Right forelimb (tissue), 1 donor: ENCODE measurements around the gene TCF12.
"Not testable (repeated sequence)": the region's sequence is repeated elsewhere in the genome, so short reads cannot be mapped to it uniquely, and the experiment has no call there.

Experiments
- DNase-seq: peaks from one replicate; pipeline ENCODE4 v3.0.0-alpha.2; 2018

Gene TCF12

DNA sequence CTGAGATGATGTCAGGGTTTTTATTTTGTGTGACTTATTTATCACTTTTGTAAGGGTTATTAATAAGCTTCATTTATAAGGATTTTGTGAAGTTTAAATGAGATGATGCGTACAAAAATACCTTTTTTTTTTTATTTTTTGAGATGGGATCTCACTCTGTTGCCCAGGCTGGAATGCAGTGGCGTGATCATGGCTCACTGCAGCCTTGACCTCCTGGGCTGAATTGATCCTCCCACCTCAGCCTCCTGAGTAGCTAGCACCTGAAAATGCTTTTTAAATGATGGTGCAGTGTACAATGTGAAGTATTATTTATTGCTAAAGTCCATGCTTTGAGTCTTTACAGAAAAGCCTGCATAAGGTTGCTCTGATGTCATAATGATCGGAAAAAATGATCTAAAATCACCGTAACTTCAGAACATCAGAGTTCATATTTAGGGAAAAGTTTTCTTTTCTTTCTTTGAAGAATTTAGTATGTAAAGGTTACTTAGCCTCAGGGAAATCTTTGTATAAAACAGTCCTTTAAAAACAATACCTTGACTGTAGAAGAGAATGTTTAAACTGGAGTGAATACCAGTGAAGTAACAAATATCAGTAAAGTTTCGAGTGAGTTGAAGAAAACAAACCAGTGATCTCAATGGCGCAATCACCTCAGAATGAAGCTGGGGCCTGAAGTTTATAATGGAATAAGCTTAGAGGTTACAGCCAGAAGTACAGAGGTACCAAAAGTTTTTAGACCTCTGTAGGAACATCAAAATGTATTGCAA lies 29.7 kb downstream of the TCF12 start:
- DNase-seq, result no peak

DNA sequence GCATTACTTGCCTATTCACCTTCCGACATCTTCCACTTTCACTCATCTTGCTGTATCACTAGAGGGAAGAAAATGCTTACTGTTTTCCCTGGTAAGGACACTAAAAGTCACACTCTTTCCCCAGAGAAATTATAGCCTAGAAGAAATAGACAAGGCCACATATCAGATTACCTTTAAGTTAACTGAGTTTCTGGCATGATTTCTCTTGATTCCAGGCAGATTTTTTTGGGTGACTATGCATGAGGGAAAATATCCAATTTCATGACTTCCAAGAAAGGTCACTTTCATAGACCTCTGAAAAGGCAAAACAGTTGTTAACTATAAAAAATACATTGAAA lies 30.3 kb downstream of the TCF12 start:
- no peak for DNase-seq

DNA sequence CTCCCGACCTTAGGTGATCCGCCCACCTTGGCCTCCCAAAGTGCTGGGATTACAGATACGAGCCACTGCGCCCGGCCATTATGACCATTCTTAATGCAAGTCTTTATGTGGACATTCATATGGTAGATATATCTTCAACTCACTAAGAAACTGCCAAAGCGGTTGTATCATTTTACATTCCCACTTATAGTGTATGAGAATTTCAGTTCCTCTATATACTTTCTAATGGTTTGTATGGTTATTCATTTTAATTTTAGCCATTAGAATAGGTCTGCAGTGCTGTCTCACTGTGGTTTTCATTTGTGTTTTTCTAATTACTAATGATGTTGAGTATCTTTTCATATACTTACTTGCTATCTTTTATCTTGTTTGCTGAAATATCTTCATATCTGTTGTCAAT lies 32.5 kb downstream of the TCF12 start:
- no peak for DNase-seq

DNA sequence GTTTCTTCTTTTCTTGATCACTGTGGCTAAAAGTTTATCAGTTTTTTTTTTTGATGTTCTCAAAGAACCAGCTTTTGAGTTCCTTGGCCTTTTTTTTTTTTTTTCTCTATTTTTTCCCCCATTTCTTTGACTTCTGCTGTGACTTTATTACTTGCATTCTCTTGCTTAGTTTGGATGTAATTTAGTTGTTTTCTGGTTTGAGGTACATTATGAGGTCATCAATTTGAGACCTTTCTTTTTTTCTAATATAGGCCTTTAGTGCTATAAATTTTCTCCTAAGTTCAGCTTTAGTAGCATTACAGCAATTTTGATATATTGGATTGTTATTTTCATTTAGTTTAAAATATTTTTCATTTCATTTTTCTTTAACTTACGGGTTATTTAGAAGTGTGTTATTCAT lies 35.3 kb downstream of the TCF12 start:
- DNase-seq, result no peak

DNA sequence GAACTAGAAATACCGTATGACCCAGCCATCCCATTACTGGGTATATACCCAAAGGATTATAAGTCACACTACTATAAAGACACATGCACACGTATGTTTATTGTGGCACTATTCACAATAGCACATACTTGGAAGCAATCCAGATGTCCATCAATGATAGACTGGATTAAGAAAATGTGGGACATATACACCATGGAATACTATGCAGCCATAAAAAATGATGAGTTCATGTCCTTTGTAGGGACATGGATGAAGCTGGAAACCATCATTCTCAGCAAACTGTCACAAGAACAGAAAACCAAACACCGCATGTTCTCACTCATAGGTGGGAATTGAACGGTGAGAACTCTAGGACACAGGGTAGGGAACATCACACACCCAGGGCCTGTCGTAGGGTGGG lies 36.6 kb downstream of the TCF12 start:
- not testable (repeated sequence) for DNase-seq

DNA sequence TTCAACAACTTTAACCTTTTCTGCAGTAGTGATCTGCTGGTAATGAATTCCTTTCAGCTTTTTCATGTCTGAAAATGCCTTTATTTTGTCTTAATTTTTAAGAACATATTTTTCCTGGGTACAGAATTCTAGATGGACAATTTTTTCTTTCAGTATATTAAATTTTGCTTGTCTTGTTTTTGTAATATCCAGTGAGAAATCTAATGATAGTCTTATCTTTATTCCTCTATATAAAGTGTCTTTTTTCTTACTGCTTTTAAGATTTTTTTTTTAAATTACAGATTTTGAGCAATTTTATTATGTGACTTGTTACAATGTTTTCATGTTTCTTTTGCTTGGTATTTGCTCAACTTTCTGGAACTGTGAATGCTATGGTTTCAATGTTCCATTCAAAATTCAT lies 38.1 kb downstream of the TCF12 start:
- no peak for DNase-seq

DNA sequence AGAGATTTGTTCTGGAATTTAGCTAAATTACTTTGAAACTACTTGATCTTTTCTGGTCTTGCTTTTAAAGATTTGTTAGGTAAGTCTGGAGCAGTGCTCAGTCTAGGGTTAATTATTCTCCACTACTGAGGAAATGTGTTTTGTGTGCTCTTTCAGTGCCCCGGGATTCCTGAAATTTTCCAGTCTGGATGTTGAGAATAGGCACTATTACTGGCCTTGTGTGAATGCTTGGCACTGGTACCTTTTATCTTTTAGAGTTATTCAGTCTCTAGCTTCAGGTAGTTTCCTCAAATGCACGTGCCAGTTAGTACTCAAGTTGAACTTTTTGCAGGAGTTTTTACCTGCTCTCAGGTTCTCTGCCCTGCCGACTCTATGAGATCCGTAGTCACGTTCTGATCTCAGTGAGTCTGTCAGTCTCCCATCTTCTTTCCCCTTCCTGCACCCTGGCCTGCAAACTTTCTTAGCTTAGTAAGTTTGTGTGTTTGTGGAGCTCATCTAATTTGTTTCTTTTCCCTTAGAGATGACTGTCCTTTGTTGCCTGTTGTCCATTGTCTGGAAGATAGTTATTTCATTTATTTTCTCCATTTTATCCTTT lies 39.5 kb downstream of the TCF12 start:
- DNase-seq, result no peak

DNA sequence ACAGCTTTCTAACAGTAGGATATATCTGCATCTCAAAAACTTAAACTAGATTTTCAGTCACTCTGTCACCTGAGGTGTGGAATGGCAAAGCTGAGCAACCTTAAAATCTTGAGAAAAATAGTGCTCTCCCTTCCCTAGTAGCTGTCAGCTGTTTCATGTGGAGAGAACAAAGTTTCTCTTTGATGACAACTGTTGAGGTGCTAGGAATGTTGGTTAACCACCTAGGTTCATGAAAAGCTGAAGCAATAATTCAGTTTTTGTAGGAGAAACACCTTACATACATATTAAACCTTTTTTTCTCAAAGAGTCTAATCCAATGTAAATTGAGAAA lies 40.8 kb downstream of the TCF12 start:
- no peak for DNase-seq

DNA sequence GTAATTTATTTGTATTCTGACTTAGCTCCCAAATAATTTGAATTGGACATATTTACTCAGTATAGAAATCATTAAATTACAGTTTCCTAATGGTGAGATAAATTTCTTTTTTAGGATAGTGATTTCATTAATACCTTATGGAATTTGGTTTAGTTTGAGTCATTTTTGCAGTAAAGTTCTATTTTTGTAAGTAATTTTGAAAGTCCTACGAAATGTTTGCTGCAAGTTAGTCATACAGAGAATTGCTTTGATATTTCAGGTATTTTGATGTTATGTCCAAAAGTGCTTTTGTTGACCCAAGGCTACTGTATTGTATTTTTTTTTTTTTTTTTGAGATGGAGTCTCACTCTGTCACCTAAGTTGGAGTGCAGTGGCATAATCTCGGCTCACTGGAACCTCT lies 41.7 kb downstream of the TCF12 start:
- DNase-seq, result no peak

DNA sequence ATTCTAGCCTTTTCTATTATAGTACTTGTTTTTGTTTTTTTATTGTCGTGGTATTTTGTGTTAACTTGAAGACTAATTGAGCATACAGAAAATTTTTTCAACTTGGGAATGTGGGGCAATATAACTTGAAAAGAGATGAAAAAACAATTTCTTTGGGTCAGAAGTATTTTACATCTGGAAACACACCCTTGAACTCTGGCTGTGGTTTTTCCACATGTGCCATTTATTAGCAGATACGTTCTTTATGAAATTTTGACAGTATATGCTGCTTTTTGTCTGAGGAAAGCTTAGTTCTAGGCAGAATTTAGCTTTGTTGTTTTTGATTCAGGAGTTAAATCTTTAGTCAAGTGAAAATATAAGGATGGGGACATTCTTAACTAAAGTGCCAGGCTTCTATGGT lies 44.7 kb downstream of the TCF12 start:
- DNase-seq, result no peak

DNA sequence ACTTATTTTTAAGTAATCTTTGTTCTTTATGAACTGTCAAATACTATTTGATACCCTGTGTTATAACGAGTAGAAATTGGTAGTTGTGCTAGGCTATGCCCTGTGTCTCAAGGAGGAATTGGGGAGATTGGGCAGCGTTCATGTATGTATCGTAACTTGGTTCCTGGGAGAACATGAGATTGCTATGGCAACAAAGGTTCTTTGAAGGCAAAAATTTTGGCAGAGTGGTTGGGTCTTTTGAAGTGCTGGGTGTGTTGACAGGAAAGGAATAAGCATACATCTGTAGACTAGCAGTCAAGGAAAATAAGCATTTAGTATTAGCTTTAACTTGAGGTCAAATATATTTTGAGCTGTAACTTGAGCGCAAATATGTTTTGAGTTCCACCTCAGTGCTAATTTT lies 45.3 kb downstream of the TCF12 start:
- no peak for DNase-seq

DNA sequence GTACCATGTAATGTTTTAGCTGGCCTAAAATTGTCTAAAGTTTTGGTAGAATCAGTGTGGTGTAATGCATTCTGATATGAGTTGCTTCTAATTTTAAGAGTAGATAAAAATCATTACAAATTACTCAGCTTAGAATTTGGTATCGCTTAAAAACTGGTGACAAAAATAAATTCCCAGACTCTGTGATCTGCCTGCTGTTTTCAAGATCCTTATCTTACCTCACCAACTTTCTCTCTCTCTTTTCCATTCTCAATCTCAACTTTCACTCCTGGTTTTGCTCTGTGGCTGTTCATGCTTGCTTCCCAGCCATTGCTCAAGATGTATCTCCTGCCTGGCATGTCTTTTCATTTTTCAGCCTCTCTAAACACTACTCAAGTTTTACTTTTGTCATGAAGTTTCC lies 45.7 kb downstream of the TCF12 start:
- no peak for DNase-seq

DNA sequence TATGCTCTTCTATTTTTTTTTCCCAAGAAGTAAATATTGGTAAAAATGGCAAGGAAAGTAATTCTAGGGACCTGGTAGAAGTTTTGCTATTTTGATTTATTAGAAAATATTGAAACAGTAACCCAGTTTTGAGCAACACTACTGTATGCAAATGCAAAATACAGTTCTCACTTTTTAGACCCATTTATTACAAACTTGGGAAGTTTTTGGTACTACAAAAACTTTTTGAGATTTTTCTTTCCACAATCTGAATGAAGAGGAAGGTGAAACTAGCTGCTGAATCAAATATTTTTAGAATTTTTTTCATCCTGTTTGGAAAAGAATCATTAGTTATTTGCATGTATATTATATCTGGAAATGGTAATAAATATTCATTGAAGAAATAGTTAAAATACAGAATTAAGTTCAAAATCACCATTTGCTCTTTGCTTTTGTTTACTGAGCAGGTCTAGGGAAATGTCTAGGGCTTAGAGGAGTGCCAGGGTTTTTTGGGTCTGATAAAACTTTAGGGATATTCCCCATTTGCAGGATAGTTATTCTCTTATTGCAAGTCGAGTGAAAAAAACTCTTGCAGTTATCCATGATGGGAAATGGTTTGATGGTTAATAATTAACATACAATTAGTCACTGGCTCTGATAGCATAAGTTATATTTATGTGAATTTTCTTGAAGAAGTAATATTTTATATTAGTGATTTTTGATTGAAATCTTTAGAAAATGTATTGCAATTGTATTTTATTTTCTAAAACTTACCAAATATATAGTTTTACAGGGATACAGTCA lies 47.0 kb downstream of the TCF12 start:
- no peak for DNase-seq

DNA sequence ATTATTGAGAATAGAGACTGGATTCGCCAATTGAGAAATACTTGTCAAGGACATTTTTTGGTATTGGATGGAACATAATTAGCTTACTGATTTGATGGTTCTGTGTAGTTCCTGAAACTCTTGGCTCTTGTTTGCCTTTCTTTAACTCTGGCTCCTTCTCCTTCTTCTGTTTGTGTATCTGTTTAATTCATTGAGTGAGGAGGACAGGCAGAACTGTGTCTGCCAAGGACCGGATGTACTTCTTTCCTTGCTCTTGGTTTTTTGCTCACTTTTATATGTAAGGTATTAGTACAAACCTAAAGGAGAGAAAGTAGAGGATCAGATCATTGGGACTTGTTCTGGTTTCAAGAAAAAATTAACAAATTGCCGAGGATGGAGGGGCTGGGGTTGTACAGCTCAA lies 48.9 kb downstream of the TCF12 start:
- DNase-seq, result no peak

DNA sequence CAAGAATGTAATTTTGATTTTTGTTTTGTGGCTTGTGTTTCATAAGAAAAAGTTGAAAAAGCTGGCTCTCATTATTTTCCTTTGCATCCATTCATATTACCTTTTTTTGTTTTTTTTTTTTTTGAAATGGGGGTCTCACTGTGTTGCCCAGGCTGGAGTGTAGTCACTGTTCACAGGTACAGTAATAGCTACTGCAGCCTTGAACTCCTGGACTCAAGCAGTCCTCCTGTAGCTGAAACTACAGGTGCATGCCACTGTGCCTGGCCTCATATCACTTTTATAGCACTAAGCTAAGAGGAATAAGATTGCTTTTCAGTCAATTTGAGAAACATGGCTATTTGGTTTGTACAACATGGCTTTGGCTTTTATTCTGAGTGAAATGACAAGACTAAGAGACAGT lies 49.8 kb downstream of the TCF12 start:
- no peak for DNase-seq

DNA sequence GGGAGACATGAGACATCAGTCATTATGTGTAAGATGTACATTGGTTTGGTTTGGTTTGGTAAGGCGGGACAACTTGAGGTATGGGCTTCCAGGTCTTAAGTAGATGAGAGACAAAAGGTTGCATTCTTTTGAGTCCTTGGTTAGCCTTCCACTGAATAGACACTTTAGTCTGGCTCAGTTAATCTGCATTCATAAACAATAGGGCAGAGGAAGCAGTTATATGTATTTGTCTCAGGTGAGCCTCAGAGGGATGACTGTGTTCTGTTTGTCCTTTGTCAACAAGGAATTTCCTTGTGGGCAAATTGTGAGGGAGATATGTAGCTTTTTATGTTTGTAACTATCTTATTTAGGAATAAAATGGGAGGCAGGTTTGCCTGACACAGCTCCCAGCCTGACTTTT lies 50.4 kb downstream of the TCF12 start:
- DNase-seq, result no peak

DNA sequence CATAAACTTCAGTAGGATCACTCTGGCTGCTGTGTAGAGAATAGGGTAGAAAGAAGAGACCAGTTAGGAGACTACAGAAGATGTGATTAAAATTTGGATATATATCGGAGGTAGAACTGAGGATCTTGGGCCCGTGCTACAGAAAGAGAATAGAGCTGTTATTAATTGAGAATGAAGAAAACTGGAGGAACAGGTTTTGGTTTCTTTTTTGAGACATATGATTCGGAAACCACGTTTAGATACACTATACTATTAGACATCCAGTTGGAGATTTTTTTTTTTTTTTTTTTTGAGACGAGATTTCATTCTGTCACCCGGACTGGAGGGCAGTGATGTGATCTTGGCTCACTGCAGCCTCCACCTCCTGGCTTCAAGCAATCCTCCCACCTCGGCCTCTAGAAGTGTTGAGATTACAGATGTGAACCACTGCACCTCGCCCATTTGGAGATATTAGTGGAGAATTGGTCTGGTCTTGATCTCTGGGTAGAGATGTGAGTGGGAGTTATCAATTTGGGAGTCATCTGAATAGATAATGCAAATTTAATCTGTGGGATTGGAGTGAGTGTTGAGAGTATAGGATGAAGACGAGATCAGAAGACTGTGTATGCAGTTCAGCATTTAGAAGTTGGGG lies 50.9 kb downstream of the TCF12 start:
- no peak for DNase-seq

DNA sequence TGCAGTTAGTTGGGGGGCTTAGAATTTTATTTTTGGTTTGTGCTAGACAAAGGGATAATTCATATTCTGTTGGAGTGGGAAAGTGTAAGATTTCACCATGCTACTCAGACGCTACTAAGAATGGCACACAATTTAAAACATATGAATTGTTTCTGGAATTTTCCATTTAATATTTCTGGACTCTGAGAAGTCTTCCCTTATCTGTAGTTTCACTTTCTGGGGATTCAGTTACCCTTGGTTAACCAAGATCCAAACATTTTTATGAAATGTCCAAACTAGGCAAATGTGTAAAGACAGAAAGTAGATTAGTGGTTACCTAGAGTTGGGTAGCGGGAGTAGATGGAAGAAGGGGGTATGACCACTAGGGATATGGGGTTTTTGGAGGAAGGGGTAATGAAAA lies 53.1 kb downstream of the TCF12 start:
- DNase-seq, result no peak

DNA sequence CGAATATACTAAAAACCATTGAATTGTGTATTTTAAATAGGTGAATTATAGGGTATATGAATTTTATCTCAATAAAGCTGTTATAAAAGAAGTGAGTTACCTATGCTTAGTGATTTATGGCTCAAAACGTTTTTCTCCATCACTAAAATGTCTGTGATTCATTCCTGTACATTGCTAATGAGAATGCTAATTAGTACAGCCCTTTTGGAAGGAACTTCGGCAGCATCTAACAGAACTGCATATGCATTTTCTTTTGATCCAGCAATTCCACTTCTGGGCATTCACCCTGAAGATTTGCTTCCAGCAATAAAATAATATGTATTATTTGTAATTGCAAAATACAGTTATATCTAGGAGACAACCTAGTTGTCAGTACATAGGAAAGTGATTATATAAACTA lies 53.6 kb downstream of the TCF12 start:
- DNase-seq, result no peak

DNA sequence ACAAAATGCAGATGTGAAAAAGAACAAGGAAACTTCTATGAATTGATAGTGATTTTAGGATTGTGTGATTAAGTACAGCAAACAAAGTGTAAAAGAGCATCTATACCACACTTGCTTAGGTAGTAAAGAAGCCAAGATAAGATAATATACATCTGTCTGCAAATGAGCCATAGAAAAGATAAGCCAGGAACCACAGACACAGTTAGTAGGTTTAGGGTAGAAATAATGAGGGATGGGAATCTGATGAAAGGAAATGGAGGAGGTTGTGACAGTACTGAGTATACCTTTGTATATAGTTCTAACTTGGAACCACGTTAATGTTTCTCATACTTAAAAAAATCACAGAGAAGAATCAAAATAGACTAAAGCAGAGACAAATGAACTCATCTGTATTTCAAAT lies 54.0 kb downstream of the TCF12 start:
- DNase-seq, result no peak

DNA sequence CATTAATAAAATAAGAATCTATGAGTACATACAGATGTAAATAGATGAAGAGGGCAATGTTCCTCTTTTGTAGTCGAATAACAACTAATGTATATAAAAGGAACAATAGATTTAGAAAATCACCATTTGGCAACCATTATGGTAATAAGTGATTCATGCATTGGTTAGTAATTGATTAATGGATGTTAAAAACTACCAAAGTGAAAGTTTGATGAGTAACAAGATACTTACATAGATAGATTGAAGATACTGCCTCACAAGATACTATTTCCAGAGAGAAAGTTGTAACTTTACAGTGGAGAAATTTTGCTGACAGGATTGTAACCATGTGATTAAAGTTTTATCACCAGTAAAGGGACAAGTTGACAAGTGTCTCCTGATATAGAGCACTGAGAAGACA lies 55.0 kb downstream of the TCF12 start:
- DNase-seq, result no peak

DNA sequence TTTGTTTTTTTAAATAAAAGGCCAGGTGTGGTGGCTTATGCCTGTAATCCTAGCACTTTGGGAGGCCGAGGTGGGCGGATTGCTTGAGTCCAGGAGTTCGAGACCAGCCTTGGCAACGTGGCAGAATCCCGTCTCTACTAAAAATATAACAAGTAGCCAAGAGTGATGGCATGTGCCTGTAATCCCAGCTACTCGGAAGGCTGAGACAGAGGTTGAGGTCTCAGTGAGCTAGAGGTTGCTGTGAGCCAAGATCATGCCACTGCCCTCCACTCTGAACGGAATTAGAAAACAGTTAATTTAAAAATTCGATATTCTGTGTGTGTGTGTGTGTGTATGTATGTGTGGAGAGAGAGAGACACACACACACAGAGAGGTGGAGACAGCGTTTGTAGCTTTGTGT lies 58.8 kb downstream of the TCF12 start:
- DNase-seq, result no peak

DNA sequence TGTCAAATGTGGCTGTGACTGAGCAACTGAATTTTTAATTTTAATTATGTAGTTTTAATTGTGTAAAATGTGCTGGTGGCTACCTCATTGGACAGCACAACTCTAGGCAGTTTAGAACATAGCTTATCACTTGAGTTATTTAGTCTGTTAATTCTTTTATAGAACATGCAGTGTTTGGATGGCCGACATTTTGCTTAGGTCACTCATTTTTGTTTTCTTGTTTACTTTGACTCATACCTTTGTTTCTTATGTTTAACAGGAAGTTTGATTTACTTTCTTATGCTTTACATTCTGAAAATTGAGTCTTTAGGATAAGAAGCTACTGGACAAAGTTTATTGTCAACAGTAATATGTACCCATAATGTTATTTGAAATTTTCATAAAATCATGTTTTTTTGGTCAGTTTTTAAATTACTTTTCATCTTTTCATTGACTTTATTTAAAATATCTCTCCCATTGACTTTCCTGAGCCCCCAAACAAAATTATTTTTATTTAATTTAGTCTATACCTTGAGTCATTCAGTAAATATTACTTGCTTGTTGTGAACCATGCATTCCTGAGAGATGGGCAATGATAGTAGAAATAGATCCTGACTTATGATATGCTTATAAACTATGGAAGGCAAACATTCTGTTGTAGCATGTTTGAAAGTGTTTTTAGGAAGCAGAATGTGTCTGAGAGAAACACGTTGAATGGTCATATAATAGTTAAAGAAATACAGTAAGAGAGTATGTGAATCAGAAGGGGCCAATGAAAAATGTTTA lies 60.6 kb downstream of the TCF12 start:
- DNase-seq, result no peak
